PC-3 (cell line): ENCODE data around the gene NAA38. TPM values are rescaled to one million over a fixed set of nuclear protein-coding genes. Genes with fewer than 3 reads are reported as not detected.

Experiments
- ATAC-seq: fragments of 200-7000 bp; cut with Tn5 transposase; 2 replicates; pipeline ENCODE4 v1.9.1; 2020; ENCODE audit warnings: mild to moderate bottlenecking, moderate library complexity
- BruUV-seq: library from RNA; stranded (reverse); fragments of 400-500 nt; replicated peaks from 2 replicates; lab custom pipeline; 2021; lab: Mats Ljungman, UMichigan
- CTCF ChIA-PET: fragments of 300-600 bp; sonication (Branson Sonifier 250); formaldehyde crosslinking; loops from one replicate; lab custom pipeline; 2022; ENCODE audit warnings: antibody characterized with exemption; lab: Charles Lee
- POLR2A ChIA-PET: fragments of 300-600 bp; sonication (Branson Sonifier 250); formaldehyde crosslinking; loops from one replicate; lab custom pipeline; 2022; ENCODE audit warnings: antibody characterized with exemption; ENCODE audit not compliant: unreplicated experiment; lab: Charles Lee
- DNase-seq: peaks from one replicate; pipeline ENCODE4 v3.0.0-alpha.2; 2015
- H2AFZ ChIP-seq: fragments of 300-600 bp; sonication (generic); 2 replicates; pipeline ENCODE4 v1.6.0; 2016; ENCODE audit warnings: antibody characterized with exemption, low read length
- H3F3A ChIP-seq: fragments of 300-600 bp; sonication (generic); one replicate; pipeline ENCODE4 v1.6.0; 2017; ENCODE audit warnings: antibody characterized with exemption, low read length, control low read depth, mild to moderate bottlenecking; ENCODE audit not compliant: unreplicated experiment
- H3K27ac ChIP-seq: fragments of 300-600 bp; sonication (generic); 2 replicates; pipeline ENCODE4 v1.5.1; 2016; ENCODE audit warnings: mild to moderate bottlenecking, low read length
- H3K27me3 ChIP-seq: fragments of 300-600 bp; sonication (generic); 2 replicates; pipeline ENCODE4 v1.6.1; 2016; ENCODE audit warnings: low read length, mixed read lengths
- H3K36me3 ChIP-seq: fragments of 300-600 bp; sonication (generic); 2 replicates; pipeline ENCODE4 v1.6.1; 2016; ENCODE audit warnings: low read depth, mixed run types, low read length, mixed read lengths
- H3K4me1 ChIP-seq: fragments of 300-600 bp; sonication (generic); 2 replicates; pipeline ENCODE4 v1.5.1; 2016; ENCODE audit warnings: low read length; ENCODE audit not compliant: insufficient read depth
- H3K4me2 ChIP-seq: fragments of 300-600 bp; sonication (generic); 2 replicates; pipeline ENCODE4 v1.6.0; 2016; ENCODE audit warnings: low read length
- H3K4me3 ChIP-seq: fragments of 300-600 bp; sonication (generic); 2 replicates; pipeline ENCODE4 v1.5.1; 2016; ENCODE audit warnings: mild to moderate bottlenecking, low read length, mixed read lengths
- H3K79me2 ChIP-seq: fragments of 300-600 bp; sonication (generic); 2 replicates; pipeline ENCODE4 v1.6.1; 2017; ENCODE audit warnings: low read length, mixed read lengths
- H3K9ac ChIP-seq: fragments of 300-600 bp; sonication (generic); 2 replicates; pipeline ENCODE4 v1.6.0; 2016; ENCODE audit warnings: mild to moderate bottlenecking, low read length
- H3K9me2 ChIP-seq: fragments of 300-600 bp; sonication (generic); replicated peaks from 2 replicates; pipeline ENCODE4 v1.6.1; 2016; ENCODE audit warnings: mixed run types, low read length, mixed read lengths
- H3K9me3 ChIP-seq: fragments of 300-600 bp; sonication (generic); 2 replicates; pipeline ENCODE4 v1.6.1; 2016; ENCODE audit warnings: low read length, mixed read lengths
- H4K20me1 ChIP-seq: fragments of 300-600 bp; sonication (generic); 2 replicates; pipeline ENCODE4 v1.6.1; 2016; ENCODE audit warnings: low read length, mixed read lengths
- CTCF ChIP-seq: fragments of 300-600 bp; sonication (generic); conservative IDR thresholded peaks from 2 replicates; pipeline ENCODE4 v1.5.1; 2017; ENCODE audit warnings: antibody characterized with exemption, low read depth, mild to moderate bottlenecking, low read length
- EZH2 ChIP-seq: fragments of 300-600 bp; sonication (generic); IDR thresholded peaks from one replicate; pipeline ENCODE4 v1.6.1; 2017; ENCODE audit warnings: antibody characterized with exemption, mild to moderate bottlenecking, low read length; ENCODE audit not compliant: unreplicated experiment
- EZH2phosphoT487 ChIP-seq: fragments of 300-600 bp; sonication (generic); IDR thresholded peaks from 2 replicates; pipeline ENCODE4 v1.6.1; 2018; ENCODE audit warnings: mild to moderate bottlenecking, antibody characterized with exemption, low read length, borderline replicate concordance
- intact Hi-C: fragments of 100-400 bp; cut with micrococcal nuclease; formaldehyde crosslinking; loops from 2 replicates; pipeline ENCODE4 v1.9.0; 2023
- total RNA-seq: library from RNA; depleted of rRNA; stranded (reverse); fragments of >200 nt; gene quantifications from 2 replicates; pipeline ENCODE4 v1.2.3, GENCODE V29; 2014

The NAA38 gene
- total RNA-seq, 1 experiment from 2014 or later = 403 TPM

GRCh38 chr17:7885367-7886226 is 28.2 kb upstream of the NAA38 start:
- DNase-seq = peak; percentile 29
- peak overlapping the region; percentile 94 for H3K4me3 ChIP-seq
- H3K9ac ChIP-seq = peak overlapping the region; percentile 76
- ChIA-PET POLR2A (no interaction called here), CTCF (no interaction called here)
- H3K9me2 ChIP-seq = no peaks in the 10 kb centered on the region
- H3K27ac ChIP-seq = peak overlapping the region; percentile 96
- peaks cover 39% of the 10 kb centered on the region for H3K79me2 ChIP-seq
- H3K36me3 ChIP-seq = peaks cover 4% of the 10 kb centered on the region; the same call in 1 of the 2 replicates
- H3K4me2 ChIP-seq = peak overlapping the region; percentile 95
- BruUV-seq = no TSS peak
- peaks cover 11% of the 10 kb centered on the region for H3F3A ChIP-seq
- no peak for TF ChIP-seq EZH2phosphoT487
- TF ChIP-seq CTCF = no peak
- no peak for TF ChIP-seq EZH2
- H3K4me1 ChIP-seq = peaks cover 29% of the 10 kb centered on the region
- H3K9me3 ChIP-seq = no peaks in the 10 kb centered on the region
- no peaks in the 10 kb centered on the region for H3K27me3 ChIP-seq
- peak overlapping the region; percentile 52 for H2AFZ ChIP-seq
- no peaks in the 10 kb centered on the region for H4K20me1 ChIP-seq
- ATAC-seq = peak; percentile 4; the same call in 1 of the 2 replicates
- intact Hi-C loops = loop anchor here (2.0 kb wide), 2 partner anchors 23 to 233 kb away; partner anchors contain the start of gene ALOXE3

GRCh38 chr17:7884581-7885366 is 27.4 kb upstream of the NAA38 start:
- DNase-seq (no peak), ATAC-seq (no peak)
- Histone ChIP-seq H3K27ac (peak overlapping the region; percentile 96), H3K9me3 (no peaks in the 10 kb centered on the region), H3K9me2 (no peaks in the 10 kb centered on the region), H4K20me1 (no peaks in the 10 kb centered on the region), H3K27me3 (no peaks in the 10 kb centered on the region), H3K4me2 (no peak overlapping the region), H3F3A (peaks cover 11% of the 10 kb centered on the region), H3K36me3 (no peaks in the 10 kb centered on the region), H2AFZ (no peak overlapping the region), H3K9ac (peak overlapping the region; percentile 76; the same call in 1 of the 2 replicates), H3K79me2 (peaks cover 35% of the 10 kb centered on the region), H3K4me3 (peak overlapping the region; percentile 94), H3K4me1 (peaks cover 29% of the 10 kb centered on the region)
- ChIA-PET CTCF (no interaction called here), POLR2A (no interaction called here)
- intact Hi-C loops = no loop called here
- no TSS peak for BruUV-seq
- TF ChIP-seq EZH2 = no peak

- ChIA-PET CTCF (no interaction called here), POLR2A (interaction anchor here (0.6 kb wide), 1 partner anchor 273 kb away, joined by 3 read pairs; no protein-coding TSS in a partner anchor)
- H3K4me1 ChIP-seq = peaks cover 20% of the 10 kb centered on the region
- peak overlapping the region; percentile 53 for H3K4me3 ChIP-seq
- no peaks in the 10 kb centered on the region for H3K9me2 ChIP-seq
- H4K20me1 ChIP-seq = no peaks in the 10 kb centered on the region
- H3K27ac ChIP-seq = peak overlapping the region; percentile 15; the same call in 1 of the 2 replicates
- peak overlapping the region; percentile 76 for H3K4me2 ChIP-seq
- DNase-seq (peak; percentile 18), ATAC-seq (no peak)
- peaks cover 11% of the 10 kb centered on the region for H3F3A ChIP-seq
- H3K36me3 ChIP-seq = no peaks in the 10 kb centered on the region
- H3K9me3 ChIP-seq = no peaks in the 10 kb centered on the region
- peak overlapping the region; percentile 47 for H3K9ac ChIP-seq
- TF ChIP-seq EZH2phosphoT487 (no peak), EZH2 (no peak), CTCF (no peak)
- BruUV-seq = no TSS peak
- H2AFZ ChIP-seq = peak overlapping the region; percentile 64; the same call in 1 of the 2 replicates
- H3K27me3 ChIP-seq = no peaks in the 10 kb centered on the region
- peaks cover 26% of the 10 kb centered on the region for H3K79me2 ChIP-seq
- intact Hi-C loops = no loop called here
These were observed 26.5 kb upstream of the NAA38 start for GRCh38 chr17:7883781-7884386.
